Non-pigmented ciliary epithelial cell (primary cell): Measurements from ENCODE around the gene ADAMTS9.

Experiments used
- DNase-seq: peaks from one replicate; pipeline ENCODE4 v3.0.0-alpha.2; 2010; ENCODE audit warnings: low read depth

Gene ADAMTS9

GRCh38 chr3:64651741-64652241, 36.0 kb downstream of the ADAMTS9 start:
- no peak for DNase-seq

- no peak for DNase-seq
Observed at GRCh38 chr3:64651303-64651702, 36.5 kb downstream of the ADAMTS9 start.

DNA sequence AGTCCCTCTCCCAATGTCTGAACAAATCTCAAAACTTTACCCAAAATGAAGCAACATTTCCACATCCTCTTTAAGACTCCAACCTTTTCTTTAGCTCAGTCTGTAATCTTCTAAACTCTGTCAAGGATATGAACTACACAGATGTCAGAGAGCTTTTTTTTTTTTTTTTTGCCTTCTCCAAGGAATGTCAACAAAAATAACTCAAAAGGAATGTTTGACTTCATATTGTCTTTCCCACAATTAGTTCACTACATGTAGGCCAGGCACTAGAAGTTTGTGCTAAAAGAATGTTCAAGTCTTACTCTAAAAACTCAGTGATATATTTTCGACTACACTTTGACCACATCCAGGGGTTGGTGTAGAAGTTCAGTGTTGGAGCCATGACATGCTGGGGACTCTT, 37.1 kb downstream of the ADAMTS9 start:
- DNase-seq = no peak

- no peak for DNase-seq
Observed at GRCh38 chr3:64650096-64650622, 37.6 kb downstream of the ADAMTS9 start.

GRCh38 chr3:64648927-64649906, 38.6 kb downstream of the ADAMTS9 start:
- DNase-seq = no peak

DNA sequence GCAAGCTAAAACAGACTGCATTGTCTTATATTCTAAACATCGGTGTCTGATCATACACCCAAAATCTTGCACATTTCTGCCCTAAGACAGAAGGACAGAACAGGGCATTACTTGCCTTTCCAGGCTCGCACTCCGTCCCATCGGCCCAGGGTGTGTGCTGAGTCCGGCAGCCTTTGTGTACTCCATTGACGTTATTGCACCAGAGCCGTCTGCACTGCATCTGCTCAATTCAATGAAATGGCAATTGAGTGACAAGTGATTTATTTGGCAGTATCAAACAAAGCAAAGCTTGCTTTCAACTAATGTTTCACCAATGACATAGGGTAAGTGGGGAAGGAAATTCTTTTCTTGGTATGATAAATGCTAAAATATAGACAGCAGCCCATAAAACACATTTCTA, 40.0 kb downstream of the ADAMTS9 start:
- DNase-seq = no peak

DNA sequence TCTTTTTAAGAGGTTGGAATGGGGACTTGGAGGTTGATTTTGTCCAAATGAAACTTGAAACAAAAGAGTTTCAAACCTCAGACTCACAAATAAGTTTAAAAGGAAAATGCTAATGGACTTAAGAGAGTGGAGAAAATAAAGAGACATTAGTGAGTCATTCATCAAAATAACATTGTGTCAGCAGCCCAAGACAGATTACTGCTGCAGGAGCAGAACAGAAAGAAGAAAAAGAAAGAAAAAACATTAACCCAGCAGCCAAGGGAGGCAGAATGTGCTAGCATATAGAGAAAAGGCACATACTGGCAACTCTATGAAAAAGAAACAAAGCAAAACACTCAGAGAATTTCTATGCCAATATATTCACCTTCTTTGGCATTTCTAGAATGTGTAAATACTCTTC, 42.6 kb downstream of the ADAMTS9 start:
- DNase-seq = no peak

DNA sequence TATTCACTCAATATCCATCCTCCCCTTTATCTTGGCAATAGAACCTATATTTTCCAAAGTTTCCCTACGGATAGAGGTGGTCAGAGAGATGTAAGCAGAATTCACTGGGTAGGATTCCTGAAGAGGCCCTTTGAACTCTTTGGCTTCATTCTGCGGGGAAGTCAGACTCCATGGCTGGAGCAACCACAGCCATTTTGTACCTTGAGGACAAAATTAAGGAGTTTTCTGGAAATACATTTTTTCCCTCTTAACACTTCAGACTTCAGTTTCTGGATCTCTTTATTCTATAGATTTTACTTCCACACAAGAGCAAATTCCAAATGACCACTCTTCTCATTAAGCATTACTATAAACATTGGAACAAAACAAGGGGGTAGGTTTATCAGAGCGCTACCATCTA, 43.3 kb downstream of the ADAMTS9 start:
- DNase-seq = no peak

DNA sequence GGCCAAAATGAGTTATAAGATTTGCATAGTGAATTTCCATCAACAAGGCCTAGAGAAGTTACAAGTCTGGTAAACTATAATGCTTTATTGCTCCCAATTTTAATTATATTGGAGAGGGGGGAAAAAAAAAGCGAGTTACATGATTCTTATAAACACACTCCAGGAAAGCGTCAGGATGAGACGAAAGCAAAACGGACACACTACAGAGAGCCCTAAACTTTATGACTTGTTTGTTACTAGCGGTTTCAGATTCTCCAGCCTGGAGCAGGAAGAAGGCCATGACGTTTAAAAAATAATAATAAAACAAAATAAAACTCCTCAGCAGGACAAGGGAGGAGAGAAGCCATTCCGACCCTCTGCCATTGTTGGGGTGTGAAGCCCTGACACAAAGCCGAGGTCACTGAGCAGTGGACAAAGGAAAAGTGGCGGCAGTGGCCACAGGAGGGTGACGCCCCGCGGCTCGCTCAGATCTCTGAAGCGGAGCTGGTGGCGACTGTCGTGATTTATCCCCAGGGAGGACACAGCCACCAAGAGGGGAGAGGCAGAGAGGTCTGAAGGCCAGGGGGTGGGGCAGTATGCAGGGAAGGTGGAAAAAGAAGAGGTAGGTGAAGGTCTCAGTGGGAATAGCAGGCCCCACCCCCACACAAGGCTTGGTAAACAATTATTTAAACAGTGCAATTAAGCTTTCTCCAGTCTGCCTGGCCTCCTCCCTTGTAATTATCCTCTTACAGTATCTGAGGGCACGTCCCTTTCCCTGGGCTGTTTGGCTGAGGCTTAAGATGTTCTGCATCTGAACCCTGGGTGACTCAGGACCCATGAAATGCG, 45.3 kb downstream of the ADAMTS9 start:
- DNase-seq = no peak

- no peak for DNase-seq
Observed at GRCh38 chr3:64638981-64639481, 48.8 kb downstream of the ADAMTS9 start.

DNA sequence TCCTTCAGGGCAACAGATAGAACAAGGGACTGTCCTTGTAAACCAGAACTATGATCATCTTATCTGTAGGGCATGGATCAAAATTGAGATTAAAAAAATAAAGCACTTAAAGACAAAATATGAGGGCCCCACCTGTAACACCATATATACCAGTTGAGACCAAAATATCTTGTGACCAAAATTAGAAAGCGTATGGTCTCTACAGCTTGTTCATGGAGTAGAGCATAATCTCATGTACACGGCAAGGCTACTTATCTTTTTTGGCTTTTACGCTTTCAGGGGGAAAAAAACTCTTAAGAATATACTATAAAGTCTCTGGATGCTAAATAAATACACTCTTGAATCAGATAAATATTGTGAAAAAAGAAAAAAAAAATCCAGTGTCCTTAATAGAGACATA, 49.3 kb downstream of the ADAMTS9 start:
- no peak for DNase-seq

DNA sequence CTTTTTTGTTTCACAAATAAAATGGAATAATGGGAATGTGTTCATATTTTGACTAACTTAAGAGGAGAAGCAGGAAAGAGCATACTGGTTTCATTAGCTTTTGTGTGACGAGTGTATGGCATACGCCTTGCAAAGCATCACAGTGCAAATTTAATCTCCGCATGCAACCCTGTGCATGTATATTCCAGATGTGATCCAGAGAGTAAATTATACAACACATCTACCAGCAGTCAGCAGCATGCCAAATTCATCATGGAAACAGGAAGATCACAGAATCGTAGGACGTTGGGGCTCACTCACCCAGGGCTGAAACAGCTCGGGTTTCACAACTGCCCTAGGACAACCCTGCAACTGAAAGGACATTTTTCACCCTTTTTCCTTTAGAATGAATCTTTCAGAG, 53.4 kb downstream of the ADAMTS9 start:
- DNase-seq = no peak

DNA sequence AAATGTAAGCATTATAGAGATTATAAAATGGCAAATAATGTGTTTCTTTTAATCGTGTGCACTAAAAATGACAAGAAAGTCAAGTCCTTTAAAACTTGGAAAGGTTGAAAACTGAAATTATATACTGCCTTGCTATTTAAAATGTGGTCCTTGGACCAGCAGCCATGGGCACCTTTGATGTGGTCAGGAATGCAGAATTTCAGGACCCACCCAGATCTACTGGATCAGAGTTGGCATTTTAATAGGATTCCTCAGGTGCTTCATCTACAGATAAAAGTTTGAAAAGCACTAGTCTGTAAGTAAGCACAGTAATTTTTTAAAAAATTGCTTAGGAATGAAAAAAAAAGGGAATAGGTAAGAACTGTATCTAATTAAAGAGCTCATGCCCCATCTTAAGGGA, 55.8 kb downstream of the ADAMTS9 start:
- no peak for DNase-seq

DNA sequence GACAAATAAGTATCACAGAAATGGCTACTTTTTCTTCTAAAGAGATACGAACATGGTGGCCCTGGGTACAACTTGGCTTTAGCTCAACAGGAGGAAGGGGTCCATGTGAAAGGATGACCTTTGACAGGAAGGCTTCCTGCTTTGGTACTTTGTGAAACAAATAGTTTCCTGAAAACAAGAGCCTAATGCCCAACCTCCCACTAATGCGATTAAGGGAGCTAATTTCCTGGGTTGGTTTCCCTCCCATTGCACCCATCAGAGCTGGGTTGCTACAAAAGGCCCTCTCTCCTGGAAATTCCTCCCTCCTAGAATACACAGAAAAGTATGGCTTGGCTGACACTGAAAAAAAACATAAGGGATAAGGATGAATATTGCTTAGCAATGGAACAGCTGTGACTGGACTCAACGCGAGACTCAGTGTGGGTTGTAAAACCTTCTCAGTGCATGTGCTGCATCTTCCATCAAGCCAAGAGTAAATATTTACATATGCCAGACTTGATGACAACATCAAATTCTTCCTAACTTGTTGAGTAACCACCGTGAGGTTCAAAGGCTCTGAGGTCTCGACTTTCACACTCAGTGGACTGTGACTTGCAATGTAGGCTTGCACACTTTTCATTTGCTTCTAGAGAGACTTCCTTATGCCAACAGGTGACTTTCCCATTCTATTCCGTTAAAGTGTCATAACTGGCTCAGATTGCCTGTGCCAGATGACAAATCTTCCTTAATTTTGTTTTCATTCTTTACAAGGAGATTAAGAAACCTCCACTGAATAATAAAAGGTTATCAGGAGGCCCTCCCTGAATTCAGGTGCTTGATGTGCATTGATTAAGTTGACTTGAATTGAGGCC, 60.1 kb downstream of the ADAMTS9 start:
- no peak for DNase-seq

- DNase-seq = no peak
Observed at GRCh38 chr3:64627042-64627441, 60.8 kb downstream of the ADAMTS9 start.

- DNase-seq = no peak
Observed at GRCh38 chr3:64625381-64625780, 62.4 kb downstream of the ADAMTS9 start.

DNA sequence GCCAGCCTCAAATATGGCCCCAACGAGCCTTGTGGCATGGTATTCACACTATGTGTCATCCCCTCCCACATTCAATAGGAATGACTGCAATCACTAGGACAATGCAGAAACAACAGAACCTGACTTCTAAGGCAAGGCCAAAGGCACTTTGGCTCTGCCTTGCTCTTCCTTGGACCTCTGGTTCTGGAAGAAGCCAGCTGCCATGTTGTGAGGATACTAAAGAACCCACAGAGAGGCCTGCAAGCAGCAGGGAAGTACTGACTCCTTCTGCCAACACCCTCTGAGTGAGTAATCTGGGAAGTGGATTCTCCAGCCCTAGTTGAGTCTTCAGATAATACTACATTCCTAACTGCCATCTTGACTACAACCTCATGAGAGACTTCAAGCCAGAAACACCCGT, 64.7 kb downstream of the ADAMTS9 start:
- no peak for DNase-seq

DNA sequence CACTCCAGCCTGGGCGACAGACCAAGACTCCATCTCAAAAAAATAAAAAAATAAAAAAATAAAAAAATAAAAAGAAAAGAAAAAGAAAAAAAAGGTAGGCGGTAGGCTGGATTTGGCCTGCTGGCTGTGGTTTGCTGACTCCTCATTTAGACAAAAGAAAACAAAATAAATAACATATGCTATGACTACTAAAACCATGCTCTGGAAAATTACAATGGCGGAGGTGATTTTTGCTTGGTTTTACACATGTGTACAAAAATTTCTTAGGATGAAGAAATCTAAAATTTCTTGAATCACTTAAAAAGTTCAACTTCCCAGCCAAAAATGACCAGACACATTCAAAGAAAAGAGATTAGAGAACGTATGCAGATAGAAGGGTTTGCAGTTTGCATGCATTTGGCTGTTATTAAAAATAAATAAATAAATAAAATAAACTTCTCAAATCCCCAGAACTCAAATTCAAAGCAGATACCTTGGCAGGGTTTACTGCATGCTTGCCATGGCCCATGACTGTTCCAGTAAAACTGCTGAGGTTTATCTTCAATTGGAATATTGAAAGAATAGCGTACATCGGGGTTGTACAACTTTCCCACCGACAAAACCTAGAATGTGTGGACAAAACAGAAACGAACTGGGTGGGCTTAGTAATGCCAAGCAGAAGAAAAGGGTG, 65.9 kb downstream of the ADAMTS9 start:
- DNase-seq = no peak

DNA sequence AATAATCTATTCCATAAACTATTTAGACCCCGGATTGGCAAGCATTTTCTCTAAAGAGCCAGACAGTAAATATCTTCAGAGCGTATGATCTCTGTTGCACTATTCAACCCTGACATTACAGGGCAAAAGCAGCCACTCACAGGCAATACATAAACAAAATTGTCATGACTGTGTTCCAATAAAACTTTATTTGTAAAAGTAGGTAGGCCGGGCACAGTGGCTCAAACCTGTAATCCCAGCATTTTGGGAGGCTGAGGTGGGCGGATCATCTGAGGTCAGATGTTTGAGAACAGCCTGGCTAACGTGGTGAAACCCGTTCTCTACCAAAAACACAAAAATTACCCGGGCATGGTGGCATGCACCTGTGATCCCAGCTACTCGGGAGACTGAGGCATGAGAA, 66.5 kb downstream of the ADAMTS9 start:
- DNase-seq = no peak

- no peak for DNase-seq
Observed at GRCh38 chr3:64620020-64620419, 67.8 kb downstream of the ADAMTS9 start.

DNA sequence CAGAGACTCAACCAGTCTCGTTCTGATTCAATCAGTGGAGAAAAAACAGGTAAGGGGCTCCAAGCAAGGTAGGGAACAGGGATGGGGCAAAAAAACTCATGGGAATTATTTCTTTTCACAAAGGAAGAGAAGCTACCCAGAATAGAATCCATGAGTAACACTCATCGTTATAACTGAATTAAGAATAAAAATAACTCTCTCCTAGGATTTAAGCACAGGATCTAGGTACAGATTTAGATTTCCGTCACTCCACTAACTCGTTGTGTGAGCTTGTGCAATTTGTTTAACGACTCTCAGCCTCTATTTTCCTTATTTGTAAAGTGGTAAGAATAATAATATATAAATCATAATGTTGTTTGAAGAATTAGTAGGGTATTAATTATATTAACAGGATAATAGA, 68.6 kb downstream of the ADAMTS9 start:
- DNase-seq = no peak
